DND-41 (cell line): Measurements from ENCODE around the gene MACF1.

ENCODE experiments used
- CTCF ChIP-seq: IDR thresholded peaks from 2 replicates; pipeline ENCODE4 v1.5.1; 2012; ENCODE audit warnings: borderline replicate concordance, low read length, moderate library complexity, mild to moderate bottlenecking; ENCODE audit not compliant: poor library complexity, severe bottlenecking; ENCODE audit errors: extremely low read depth
- EZH2 ChIP-seq: IDR thresholded peaks from 3 replicates; pipeline ENCODE4 v1.6.1; 2012; ENCODE audit warnings: borderline replicate concordance, low read depth, mild to moderate bottlenecking, moderate library complexity, low read length, inconsistent platforms; ENCODE audit not compliant: severe bottlenecking

DNA sequence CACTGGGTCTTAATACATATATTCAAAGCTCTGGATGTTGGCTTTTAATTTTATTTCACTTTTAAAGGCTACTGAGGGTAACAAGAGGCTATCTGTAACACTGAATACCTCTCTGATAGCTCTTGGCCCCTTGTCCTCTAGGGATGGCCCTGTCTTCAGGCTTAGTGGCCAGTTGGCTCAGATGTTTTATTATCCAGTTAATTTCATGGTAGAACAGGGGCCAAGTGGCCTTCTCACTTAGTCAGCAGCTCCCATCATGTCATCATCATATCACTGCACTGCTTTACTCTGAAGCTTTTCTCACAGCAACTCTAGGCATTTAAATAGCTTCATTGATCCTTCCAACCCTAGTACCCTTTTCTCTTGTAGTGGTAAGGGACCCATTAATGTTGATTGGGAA lies 40.2 kb upstream of the MACF1 start:
- TF ChIP-seq CTCF: no peak
- no peak for TF ChIP-seq EZH2
